ENCODE results near the gene PER2.

PER2 gene

DNA sequence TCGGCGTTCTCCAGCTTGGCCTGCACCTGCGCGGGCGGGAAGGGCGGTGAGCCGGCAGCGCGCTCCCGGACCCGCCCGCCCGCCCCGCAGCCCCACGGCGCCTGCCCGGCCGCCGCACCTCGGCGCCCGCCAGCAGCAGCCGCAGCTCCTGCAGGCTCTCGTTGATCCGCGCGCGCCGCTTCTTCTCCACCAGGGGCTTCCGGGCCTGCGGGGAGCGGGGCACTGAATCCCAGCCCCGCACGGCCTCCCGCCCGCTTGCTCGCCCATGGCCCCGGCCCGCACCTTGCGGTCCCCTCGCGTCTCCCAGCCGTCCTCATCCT, 48.9 kb downstream of the PER2 start:
- Histone ChIP-seq H3F3A (ENCODE audit: control insufficient read depth, insufficient read depth) (peaks cover 18% of the 10 kb centered on the region), H3K4me2 (ENCODE audit: low read length) (peak overlapping the region; percentile 88), H4K20me1 (ENCODE audit: control insufficient read depth, insufficient read depth, low read depth, low read length) (0 out of 2 replicates have a peak, but pooled peaks cover 3% of the 10 kb centered on the region), H3K9me2 (replicated peaks; ENCODE audit: control insufficient read depth, low read length) (no peaks in the 10 kb centered on the region), H3K36me3 (ENCODE audit: control insufficient read depth, low read length) (no peaks in the 10 kb centered on the region), H3K9me3 (ENCODE audit: control insufficient read depth, insufficient read depth, low read length) (no peaks in the 10 kb centered on the region; the same call in 1 of the 2 replicates), H3K27ac (ENCODE audit: low read depth, low read length) (no peak overlapping the region), H3K4me3 (ENCODE audit: low read length) (peak overlapping the region; percentile 83), H3K79me2 (ENCODE audit: control insufficient read depth, low read length) (no peaks in the 10 kb centered on the region), H3K27me3 (ENCODE audit: control insufficient read depth, low read length) (peaks cover 42% of the 10 kb centered on the region), H3K4me1 (ENCODE audit: control insufficient read depth, low read length) (peaks cover 13% of the 10 kb centered on the region)
- TF ChIP-seq, protein P1, sequence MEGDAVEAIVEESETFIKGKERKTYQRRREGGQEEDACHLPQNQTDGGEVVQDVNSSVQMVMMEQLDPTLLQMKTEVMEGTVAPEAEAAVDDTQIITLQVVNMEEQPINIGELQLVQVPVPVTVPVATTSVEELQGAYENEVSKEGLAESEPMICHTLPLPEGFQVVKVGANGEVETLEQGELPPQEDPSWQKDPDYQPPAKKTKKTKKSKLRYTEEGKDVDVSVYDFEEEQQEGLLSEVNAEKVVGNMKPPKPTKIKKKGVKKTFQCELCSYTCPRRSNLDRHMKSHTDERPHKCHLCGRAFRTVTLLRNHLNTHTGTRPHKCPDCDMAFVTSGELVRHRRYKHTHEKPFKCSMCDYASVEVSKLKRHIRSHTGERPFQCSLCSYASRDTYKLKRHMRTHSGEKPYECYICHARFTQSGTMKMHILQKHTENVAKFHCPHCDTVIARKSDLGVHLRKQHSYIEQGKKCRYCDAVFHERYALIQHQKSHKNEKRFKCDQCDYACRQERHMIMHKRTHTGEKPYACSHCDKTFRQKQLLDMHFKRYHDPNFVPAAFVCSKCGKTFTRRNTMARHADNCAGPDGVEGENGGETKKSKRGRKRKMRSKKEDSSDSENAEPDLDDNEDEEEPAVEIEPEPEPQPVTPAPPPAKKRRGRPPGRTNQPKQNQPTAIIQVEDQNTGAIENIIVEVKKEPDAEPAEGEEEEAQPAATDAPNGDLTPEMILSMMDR (IDR thresholded peaks at IDR 0.05; ENCODE audit: low read depth, low read length, poor library complexity, severe bottlenecking) = no peak
- no peak for TF ChIP-seq EZH2phosphoT487 (IDR thresholded peaks at IDR 0.05; ENCODE audit: borderline replicate concordance, low read length)

DNA sequence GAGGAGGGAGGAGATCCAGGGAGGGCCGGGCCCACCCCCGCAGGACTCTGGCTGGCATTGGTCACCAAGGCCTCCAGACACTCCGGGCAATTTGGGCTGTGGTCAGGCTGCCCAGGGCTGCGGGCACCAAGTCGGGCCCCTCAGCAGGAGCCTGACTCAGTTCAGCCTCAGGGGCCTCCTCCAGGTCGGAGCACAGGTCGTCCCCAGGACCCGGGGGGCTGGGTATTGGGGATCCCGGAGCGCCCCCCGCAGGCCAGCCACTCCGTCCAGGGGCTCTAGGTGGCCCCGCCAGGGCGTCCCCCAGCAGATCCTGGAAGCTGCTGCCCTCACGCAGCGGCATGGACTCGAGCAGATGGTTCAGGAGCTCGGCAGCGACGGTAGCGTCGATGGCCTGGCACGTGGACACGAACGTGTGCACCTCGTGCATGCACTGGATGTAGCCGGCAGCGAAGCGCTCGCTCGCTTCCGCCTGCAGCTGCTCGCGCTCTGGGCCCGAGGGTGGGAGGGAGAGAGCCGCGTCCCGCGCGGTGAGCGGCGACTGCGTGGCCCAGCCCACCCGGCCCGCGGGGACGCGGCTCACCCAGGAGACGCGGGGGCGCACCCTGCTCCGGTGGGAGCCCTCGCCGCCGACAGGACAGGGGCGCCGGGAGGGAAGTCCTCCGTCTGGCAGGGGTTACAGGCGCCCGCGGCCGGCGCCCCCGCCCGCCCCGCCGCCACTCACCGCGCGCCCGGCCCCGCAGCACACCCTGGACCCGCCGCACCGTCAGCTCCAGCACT, 49.5 kb downstream of the PER2 start:
- Histone ChIP-seq H3K79me2 (ENCODE audit: control insufficient read depth, low read length) (no peaks in the 10 kb centered on the region), H3K9me3 (ENCODE audit: control insufficient read depth, insufficient read depth, low read length) (no peaks in the 10 kb centered on the region; the same call in 1 of the 2 replicates), H3K4me1 (ENCODE audit: control insufficient read depth, low read length) (peaks cover 13% of the 10 kb centered on the region), H3K36me3 (ENCODE audit: control insufficient read depth, low read length) (no peaks in the 10 kb centered on the region), H3K4me3 (ENCODE audit: low read length) (peak overlapping the region; percentile 83), H3K9me2 (replicated peaks; ENCODE audit: control insufficient read depth, low read length) (no peaks in the 10 kb centered on the region), H3K27me3 (ENCODE audit: control insufficient read depth, low read length) (peaks cover 42% of the 10 kb centered on the region), H4K20me1 (ENCODE audit: control insufficient read depth, insufficient read depth, low read depth, low read length) (0 out of 2 replicates have a peak, but pooled peaks cover 3% of the 10 kb centered on the region), H3K27ac (ENCODE audit: low read depth, low read length) (no peak overlapping the region), H3F3A (ENCODE audit: control insufficient read depth, insufficient read depth) (peaks cover 13% of the 10 kb centered on the region), H3K4me2 (ENCODE audit: low read length) (peak overlapping the region; percentile 88)
- no peak for TF ChIP-seq EZH2phosphoT487 (IDR thresholded peaks at IDR 0.05; ENCODE audit: borderline replicate concordance, low read length)
- TF ChIP-seq, protein P1 (IDR thresholded peaks at IDR 0.05; ENCODE audit: low read depth, low read length, poor library complexity, severe bottlenecking) = peak; percentile 60

DNA sequence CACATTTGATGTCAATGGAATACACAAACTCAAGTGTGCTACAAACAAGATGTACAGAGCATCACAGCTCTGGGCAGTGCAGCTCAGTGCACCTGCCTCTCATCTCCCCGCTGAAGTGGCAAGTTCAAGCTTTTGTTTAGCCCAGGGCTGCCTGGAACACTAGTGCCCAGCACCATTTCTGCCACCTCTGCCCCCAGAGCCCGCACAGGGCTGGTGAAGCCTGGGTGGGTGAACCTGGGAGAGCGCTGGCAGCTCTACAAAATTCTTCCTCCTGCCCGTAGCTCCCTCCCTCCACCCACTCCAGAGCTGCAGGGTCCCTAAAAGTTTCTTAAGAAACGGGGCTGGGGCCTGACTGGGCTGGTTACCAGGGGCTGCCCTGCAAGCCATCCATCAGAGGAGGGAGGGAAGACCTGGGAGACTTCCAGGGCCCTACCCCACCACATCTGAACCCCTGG, 50.1 kb downstream of the PER2 start:
- H3K36me3 ChIP-seq (ENCODE audit: control insufficient read depth, low read length) = no peaks in the 10 kb centered on the region
- no peaks in the 10 kb centered on the region for H3K79me2 ChIP-seq (ENCODE audit: control insufficient read depth, low read length)
- TF ChIP-seq, protein P1 (IDR thresholded peaks at IDR 0.05; ENCODE audit: low read depth, low read length, poor library complexity, severe bottlenecking) = no peak
- TF ChIP-seq EZH2phosphoT487 (IDR thresholded peaks at IDR 0.05; ENCODE audit: borderline replicate concordance, low read length) = no peak
- peaks cover 45% of the 10 kb centered on the region for H3K27me3 ChIP-seq (ENCODE audit: control insufficient read depth, low read length)
- H3K27ac ChIP-seq (ENCODE audit: low read depth, low read length) = no peak overlapping the region
- H3K9me2 ChIP-seq (replicated peaks; ENCODE audit: control insufficient read depth, low read length) = no peaks in the 10 kb centered on the region
- 0 out of 2 replicates have a peak, but pooled peaks cover 3% of the 10 kb centered on the region for H4K20me1 ChIP-seq (ENCODE audit: control insufficient read depth, insufficient read depth, low read depth, low read length)
- H3F3A ChIP-seq (ENCODE audit: control insufficient read depth, insufficient read depth) = peaks cover 11% of the 10 kb centered on the region; the same call in 1 of the 2 replicates
- H3K4me3 ChIP-seq (ENCODE audit: low read length) = no peak overlapping the region
- no peaks in the 10 kb centered on the region; the same call in 1 of the 2 replicates for H3K9me3 ChIP-seq (ENCODE audit: control insufficient read depth, insufficient read depth, low read length)
- H3K4me2 ChIP-seq (ENCODE audit: low read length) = no peak overlapping the region
- peaks cover 13% of the 10 kb centered on the region for H3K4me1 ChIP-seq (ENCODE audit: control insufficient read depth, low read length)
